B cell (primary cell): ENCODE measurements around the gene CCDC92B. TPM values are rescaled to one million over a fixed set of nuclear protein-coding genes. Genes with fewer than 3 reads are reported as not detected.
A peak's percentile ranks its signal among the peaks of the same experiment; 100 is the strongest.

Experiments used
- ATAC-seq: fragments of 200-7000 bp; cut with Tn5 transposase; one replicate; pipeline ENCODE4 v1.10.0; 2021; ENCODE audit warnings: low read depth, mild to moderate bottlenecking, moderate number of reproducible peaks, moderate library complexity
- CTCF ChIA-PET: fragments of 350-600 bp; sonication (Branson Sonifier 250); formaldehyde crosslinking; loops from one replicate; lab custom pipeline; 2021; ENCODE audit warnings: antibody characterized with exemption, inconsistent platforms; lab: Charles Lee
- POLR2A ChIA-PET: fragments of 350-600 bp; sonication (Branson Sonifier 250); formaldehyde crosslinking; loops from one replicate; lab custom pipeline; 2021; ENCODE audit warnings: antibody characterized with exemption; lab: Charles Lee
- DNase-seq: peaks from one replicate; pipeline ENCODE4 v3.0.0; 2013
- H2AFZ ChIP-seq: 2 replicates; pipeline ENCODE4 v1.6.1; 2012; ENCODE audit warnings: mild to moderate bottlenecking, low read depth, low read length; ENCODE audit not compliant: insufficient read depth, poor library complexity, severe bottlenecking
- H3K27ac ChIP-seq, 2 donors: 1 replicate in 1 of 2; 2 replicates in 1 of 2; pipeline ENCODE4 v1.5.1; 2012 to 2013; ENCODE audit warnings: low read length in 2 of 2, mild to moderate bottlenecking in 2 of 2, moderate library complexity in 1 of 2
- H3K27me3 ChIP-seq, 4 experiments: fragments of 200-600 bp in 1 of 4; sonication (generic) in 1 of 4; replicated peaks in 1 of 4; 1 replicate in 2 of 4; 2 replicates in 2 of 4; pipeline versions ENCODE4 v1.6.1 to v1.7.0; 2013 to 2016; ENCODE audit warnings: low read length in 3 of 4, mild to moderate bottlenecking in 2 of 4, mixed read lengths in 1 of 4, moderate library complexity in 1 of 4; ENCODE audit not compliant: insufficient read depth in 4 of 4, control insufficient read depth in 3 of 4; ENCODE audit errors: control extremely low read depth in 1 of 4
- H3K36me3 ChIP-seq, 2 experiments: replicated peaks in 1 of 2; 1 replicate in 1 of 2; 2 replicates in 1 of 2; pipeline versions ENCODE4 v1.6.1 to v1.7.1; 2013; ENCODE audit warnings: low read length in 1 of 2; ENCODE audit not compliant: insufficient read depth in 2 of 2, control insufficient read depth in 1 of 2; ENCODE audit errors: control extremely low read depth in 1 of 2, extremely low read depth in 1 of 2
- H3K4me1 ChIP-seq, 2 donors: fragments of 200-600 bp in 1 of 2; sonication (generic) in 1 of 2; 1 replicate in 1 of 2; 2 replicates in 1 of 2; pipeline versions ENCODE4 v1.5.1 to v1.6.1; 2013 to 2017; ENCODE audit warnings: low read length in 2 of 2; ENCODE audit not compliant: control insufficient read depth in 2 of 2, insufficient read depth in 2 of 2
- H3K4me2 ChIP-seq: replicated peaks from 2 replicates; pipeline ENCODE3; 2012; ENCODE audit warnings: mild to moderate bottlenecking, low read depth, low read length; ENCODE audit not compliant: poor library complexity, severe bottlenecking
- H3K4me3 ChIP-seq, 5 experiments: fragments of 200-600 bp in 1 of 5; sonication (generic) in 1 of 5; 1 replicate in 3 of 5; 2 replicates in 2 of 5; pipeline versions ENCODE4 v1.5.1 to v1.7.0; 2011 to 2016; ENCODE audit warnings: low read length in 4 of 5, mild to moderate bottlenecking in 4 of 5, low read depth in 2 of 5, control low read depth in 1 of 5, moderate library complexity in 1 of 5; ENCODE audit not compliant: insufficient read depth in 1 of 5; ENCODE audit errors: control extremely low read depth in 1 of 5, extremely low read depth in 1 of 5
- H3K79me2 ChIP-seq: fragments of 200-600 bp; sonication (generic); one replicate; pipeline ENCODE4 v1.6.0; 2016; ENCODE audit warnings: low read length; ENCODE audit not compliant: control insufficient read depth, insufficient read depth
- H3K9ac ChIP-seq: fragments of 200-600 bp; sonication (generic); 2 replicates; pipeline ENCODE4 v1.6.1; 2017; ENCODE audit warnings: mild to moderate bottlenecking, low read length, moderate library complexity
- H3K9me3 ChIP-seq, 3 donors: one replicate each; pipeline versions ENCODE4 v1.6.1 to v1.7.1; 2013; ENCODE audit warnings: low read length in 2 of 3; ENCODE audit not compliant: control insufficient read depth in 2 of 3, insufficient read depth in 1 of 3; ENCODE audit errors: control extremely low read depth in 1 of 3
- H4K20me1 ChIP-seq: 2 replicates; pipeline ENCODE4 v1.6.0; 2012; ENCODE audit warnings: mild to moderate bottlenecking, low read length; ENCODE audit not compliant: insufficient read depth, control insufficient read depth, poor library complexity, severe bottlenecking
- H3K27ac Mint-ChIP-seq: one replicate; pipeline ENCODE4 v1.8.0; 2021; ENCODE audit warnings: mixed read lengths
- H3K27me3 Mint-ChIP-seq: one replicate; pipeline ENCODE4 v1.8.0; 2021; ENCODE audit warnings: mixed read lengths
- H3K4me1 Mint-ChIP-seq: one replicate; pipeline ENCODE4 v1.8.0; 2021; ENCODE audit warnings: mixed read lengths
- H3K4me3 Mint-ChIP-seq: one replicate; pipeline ENCODE4 v1.8.0; 2021; ENCODE audit warnings: mixed read lengths
- H3K9me3 Mint-ChIP-seq: one replicate; pipeline ENCODE4 v1.8.0; 2022; ENCODE audit warnings: mixed read lengths; ENCODE audit not compliant: insufficient read depth
- EZH2 ChIP-seq: IDR thresholded peaks from 2 replicates; pipeline ENCODE4 v1.6.1; 2012; ENCODE audit warnings: borderline replicate concordance, low read depth, mild to moderate bottlenecking, moderate library complexity, low read length; ENCODE audit not compliant: insufficient read depth, poor library complexity, severe bottlenecking
- WGBS: methylation state at CpG from one replicate; pipeline ENCODE4 v1.1.5; 2013; ENCODE audit warnings: missing lambda C conversion rate; ENCODE audit not compliant: insufficient coverage; 5-methylcytosine and 5-hydroxymethylcytosine counted together
- intact Hi-C: fragments of 100-400 bp; cut with micrococcal nuclease; formaldehyde crosslinking; loops from one replicate; pipeline ENCODE4 v1.10.0; 2022
- polyA plus RNA-seq: library from polyadenylated mRNA; depleted of rRNA; stranded (reverse); fragments of >200 nt; gene quantifications from 2 replicates; pipeline ENCODE4 v1.2.3, GENCODE V29; 2012
- total RNA-seq, 2 donors: library from RNA; stranded (reverse); fragments of 120-200 nt in 1 of 2; gene quantifications; 1 replicate in 1 of 2; 2 replicates in 1 of 2; pipeline versions ENCODE4 v1.2.3 to v1.2.4, GENCODE V29; 2013 to 2022
- TF ChIP-seq, protein P1 (sequence below): fragments of 200-600 bp; IDR thresholded peaks from one replicate; pipeline ENCODE4 v1.8.0; 2022; ENCODE audit warnings: antibody characterized with exemption, mild to moderate bottlenecking

CCDC92B gene
- total and polyA plus RNA-seq, 2 donors (not counting 1 experiment from before 2014, with no cell fraction given) = 0.04 TPM; not detected in 1

DNA sequence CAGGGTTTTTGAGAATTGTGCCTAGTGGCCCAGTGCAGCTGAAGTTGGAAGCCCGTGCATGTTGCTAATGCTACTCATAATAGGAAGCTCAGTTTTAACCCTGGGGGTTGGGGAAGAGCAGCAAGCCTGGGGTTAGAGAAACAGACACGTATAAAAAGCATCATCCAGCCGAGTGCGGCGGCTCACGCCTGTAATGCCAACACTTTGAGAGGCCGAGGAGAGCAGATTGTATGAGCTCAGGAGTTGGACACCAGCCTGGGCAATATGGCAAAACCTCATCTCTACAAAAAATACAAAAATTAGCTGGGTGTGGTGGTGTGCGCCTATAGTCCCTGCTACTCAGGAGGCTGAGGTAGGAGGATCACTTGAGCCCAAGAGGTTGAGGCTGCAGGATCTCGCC lies 35.6 kb downstream of the CCDC92B start:
- H3K4me1 ChIP-seq = peaks cover 24 to 33% of the 10 kb centered on the region in 2 donors
- DNase-seq (no peak), ATAC-seq (no peak)
- intact Hi-C loops = loop anchor here (5.0 kb wide), 2 partner anchors 113 to 377 kb away; partner anchors contain the start of genes SGSM2 and TSR1
- Mint-ChIP-seq H3K9me3 (no peaks in the 10 kb centered on the region), H3K4me3 (peak overlapping the region; percentile 30), H3K4me1 (peaks cover 30% of the 10 kb centered on the region), H3K27me3 (no peaks in the 10 kb centered on the region), H3K27ac (no peak overlapping the region)
- no peak overlapping the region for H2AFZ ChIP-seq
- H3K9ac ChIP-seq = no peak overlapping the region
- H3K4me3 ChIP-seq = no peak overlapping the region
- H3K36me3 ChIP-seq = no peaks in the 10 kb centered on the region
- TF ChIP-seq, protein P1, sequence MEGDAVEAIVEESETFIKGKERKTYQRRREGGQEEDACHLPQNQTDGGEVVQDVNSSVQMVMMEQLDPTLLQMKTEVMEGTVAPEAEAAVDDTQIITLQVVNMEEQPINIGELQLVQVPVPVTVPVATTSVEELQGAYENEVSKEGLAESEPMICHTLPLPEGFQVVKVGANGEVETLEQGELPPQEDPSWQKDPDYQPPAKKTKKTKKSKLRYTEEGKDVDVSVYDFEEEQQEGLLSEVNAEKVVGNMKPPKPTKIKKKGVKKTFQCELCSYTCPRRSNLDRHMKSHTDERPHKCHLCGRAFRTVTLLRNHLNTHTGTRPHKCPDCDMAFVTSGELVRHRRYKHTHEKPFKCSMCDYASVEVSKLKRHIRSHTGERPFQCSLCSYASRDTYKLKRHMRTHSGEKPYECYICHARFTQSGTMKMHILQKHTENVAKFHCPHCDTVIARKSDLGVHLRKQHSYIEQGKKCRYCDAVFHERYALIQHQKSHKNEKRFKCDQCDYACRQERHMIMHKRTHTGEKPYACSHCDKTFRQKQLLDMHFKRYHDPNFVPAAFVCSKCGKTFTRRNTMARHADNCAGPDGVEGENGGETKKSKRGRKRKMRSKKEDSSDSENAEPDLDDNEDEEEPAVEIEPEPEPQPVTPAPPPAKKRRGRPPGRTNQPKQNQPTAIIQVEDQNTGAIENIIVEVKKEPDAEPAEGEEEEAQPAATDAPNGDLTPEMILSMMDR = no peak
- no peak for TF ChIP-seq EZH2
- peaks cover 31% of the 10 kb centered on the region for H3K79me2 ChIP-seq
- peaks cover 23% of the 10 kb centered on the region for H4K20me1 ChIP-seq
- H3K9me3 ChIP-seq = no peaks in the 10 kb centered on the region
- CTCF ChIA-PET = no interaction called here
- H3K27ac ChIP-seq = no peak overlapping the region
- H3K4me2 ChIP-seq = no peak overlapping the region
- H3K27me3 ChIP-seq = no peaks in the 10 kb centered on the region
- POLR2A ChIA-PET = no interaction called here
- 92% methylated on average over 4 of the region's 9 CpGs for WGBS

DNA sequence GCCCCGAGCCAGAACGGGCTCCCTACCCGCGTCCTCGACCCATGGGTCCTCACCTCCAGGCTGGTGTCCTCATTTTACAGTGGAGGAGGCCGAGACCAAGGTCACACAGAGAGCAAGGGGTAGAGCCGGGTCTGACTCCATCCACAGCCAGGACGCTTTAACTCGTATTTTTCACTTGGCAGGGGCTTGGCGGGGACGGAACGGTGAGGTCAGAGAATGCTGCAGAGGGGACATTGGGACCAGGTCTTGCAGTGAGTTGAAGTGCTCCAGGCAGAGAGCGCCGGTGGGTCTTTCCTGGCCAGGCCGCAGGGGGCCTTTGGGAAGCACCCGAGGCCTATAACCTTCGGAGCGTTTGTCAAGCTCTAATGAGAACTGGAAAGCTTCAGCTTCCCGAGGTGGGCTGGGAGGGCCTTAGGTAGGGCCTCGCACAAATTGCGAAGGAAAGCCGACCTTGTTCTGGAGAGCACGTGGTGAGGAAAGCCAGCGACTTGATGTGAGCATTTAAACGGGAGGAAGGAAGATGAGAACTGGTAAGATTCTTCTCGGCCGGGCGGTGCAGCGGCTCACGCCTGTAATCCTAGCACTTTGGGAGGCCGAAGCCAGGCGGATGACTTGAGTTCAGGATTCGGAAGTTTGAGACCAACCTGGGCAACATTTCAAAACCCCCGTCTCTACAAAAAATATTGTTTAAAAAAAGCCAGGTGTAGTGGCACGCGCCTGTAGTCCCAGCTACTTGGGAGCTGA lies 37.0 kb downstream of the CCDC92B start:
- Histone ChIP-seq H2AFZ (peak overlapping the region; percentile 99), H3K27ac (peak overlapping the region; percentile 46 to 69), H3K36me3 (no peaks in the 10 kb centered on the region), H3K4me3 (peak overlapping the region in 4 of 5 experiments; percentile 55 to 95 (median 68)), H3K9me3 (no peaks in the 10 kb centered on the region), H3K9ac (peak overlapping the region; percentile 83), H3K4me1 (peaks cover 29 to 47% of the 10 kb centered on the region in 2 donors), H3K27me3 (no peaks in the 10 kb centered on the region), H4K20me1 (peaks cover 37% of the 10 kb centered on the region), H3K4me2 (peak overlapping the region; percentile 95), H3K79me2 (peaks cover 45% of the 10 kb centered on the region)
- 81% methylated on average over 36 of the region's 36 CpGs for WGBS
- Mint-ChIP-seq H3K27me3 (no peaks in the 10 kb centered on the region), H3K4me1 (peaks cover 37% of the 10 kb centered on the region), H3K4me3 (peak overlapping the region; percentile 92), H3K27ac (peak overlapping the region; percentile 86), H3K9me3 (no peaks in the 10 kb centered on the region)
- ChIA-PET POLR2A (no interaction called here), CTCF (no interaction called here)
- intact Hi-C loops = loop anchor here (5.0 kb wide), 2 partner anchors 115 to 375 kb away; partner anchors contain the start of genes SGSM2 and TSR1
- ATAC-seq = no peak
- no peak for DNase-seq
- TF ChIP-seq EZH2 = no peak
- TF ChIP-seq, protein P1 = no peak
